HG02870 (cell line): Measurements from ENCODE around the gene TBX20.
"Not testable (repeated sequence)": the region's sequence is repeated elsewhere in the genome, so short reads cannot be mapped to it uniquely, and the experiment has no call there.

Source experiments
- ATAC-seq: cut with Tn5 transposase; IDR thresholded peaks from one replicate; pipeline ENCODE4 v1.9.1; 2021; ENCODE audit warnings: mild to moderate bottlenecking, moderate library complexity; ENCODE audit not compliant: unreplicated experiment

Gene TBX20

GRCh38 chr7:35222445-35222844, 31.5 kb downstream of the TBX20 start:
- ATAC-seq, result not testable (repeated sequence)

GRCh38 chr7:35220176-35220575, 33.7 kb downstream of the TBX20 start:
- not testable (repeated sequence) for ATAC-seq

GRCh38 chr7:35216033-35216432, 37.9 kb downstream of the TBX20 start:
- not testable (repeated sequence) for ATAC-seq

GRCh38 chr7:35215063-35215462, 38.8 kb downstream of the TBX20 start:
- ATAC-seq, result not testable (repeated sequence)

- ATAC-seq, result not testable (repeated sequence)
Observed at GRCh38 chr7:35206924-35207323, 47.0 kb downstream of the TBX20 start.

GRCh38 chr7:35204850-35205249, 49.0 kb downstream of the TBX20 start:
- not testable (repeated sequence) for ATAC-seq

- not testable (repeated sequence) for ATAC-seq
Observed at GRCh38 chr7:35204031-35204430, 49.9 kb downstream of the TBX20 start.

GRCh38 chr7:35202353-35202752, 51.5 kb downstream of the TBX20 start:
- ATAC-seq, result not testable (repeated sequence)

GRCh38 chr7:35200170-35200569, 53.7 kb downstream of the TBX20 start:
- not testable (repeated sequence) for ATAC-seq

GRCh38 chr7:35198370-35199140, 55.3 kb downstream of the TBX20 start:
- ATAC-seq, result not testable (repeated sequence)

GRCh38 chr7:35191571-35191970, 62.3 kb downstream of the TBX20 start:
- ATAC-seq, result not testable (repeated sequence)

- ATAC-seq, result not testable (repeated sequence)
Observed at GRCh38 chr7:35190146-35190773, 63.6 kb downstream of the TBX20 start.

- ATAC-seq, result not testable (repeated sequence)
Observed at GRCh38 chr7:35186751-35187150, 67.1 kb downstream of the TBX20 start.

GRCh38 chr7:35185908-35186731, 67.8 kb downstream of the TBX20 start:
- no peak for ATAC-seq

- not testable (repeated sequence) for ATAC-seq
Observed at GRCh38 chr7:35185578-35185907, 68.4 kb downstream of the TBX20 start.

GRCh38 chr7:35184961-35185360, 68.9 kb downstream of the TBX20 start:
- ATAC-seq, result not testable (repeated sequence)

GRCh38 chr7:35183873-35184503, 69.9 kb downstream of the TBX20 start:
- not testable (repeated sequence) for ATAC-seq

GRCh38 chr7:35180665-35181064, 73.2 kb downstream of the TBX20 start:
- not testable (repeated sequence) for ATAC-seq

- not testable (repeated sequence) for ATAC-seq
Observed at GRCh38 chr7:35173176-35173575, 80.7 kb downstream of the TBX20 start.

GRCh38 chr7:35172131-35172530, 81.8 kb downstream of the TBX20 start:
- ATAC-seq, result not testable (repeated sequence)

- ATAC-seq, result not testable (repeated sequence)
Observed at GRCh38 chr7:35167658-35168057, 86.2 kb downstream of the TBX20 start.
